ENCODE results near the gene SNAP23.

The SNAP23 gene

DNA sequence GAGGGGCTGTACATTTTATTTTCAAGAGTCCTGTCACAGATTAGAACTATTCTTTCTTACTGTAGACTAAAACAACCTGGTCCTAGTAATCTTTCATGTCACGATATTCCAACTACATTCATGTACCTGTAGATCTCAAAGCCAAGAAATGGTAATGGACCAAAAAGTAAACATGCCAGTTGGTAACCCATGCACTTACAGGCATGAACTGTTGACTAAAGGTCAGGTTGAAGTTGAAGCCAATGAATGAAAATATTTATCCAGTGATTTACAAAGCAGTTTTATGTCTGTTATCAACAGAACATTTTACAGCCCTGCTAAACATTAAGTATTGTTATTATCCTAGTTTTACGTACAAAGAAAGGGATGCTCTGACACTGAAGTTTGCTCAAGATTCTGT, 27.9 kb downstream of the SNAP23 start:
- H3K27ac ChIP-seq (ENCODE audit: insufficient read depth, low read depth, low read length, poor library complexity, severe bottlenecking) = no peak overlapping the region
- H3K36me3 ChIP-seq (ENCODE audit: control insufficient read depth, insufficient read depth, low read length) = peaks cover 14% of the 10 kb centered on the region

DNA sequence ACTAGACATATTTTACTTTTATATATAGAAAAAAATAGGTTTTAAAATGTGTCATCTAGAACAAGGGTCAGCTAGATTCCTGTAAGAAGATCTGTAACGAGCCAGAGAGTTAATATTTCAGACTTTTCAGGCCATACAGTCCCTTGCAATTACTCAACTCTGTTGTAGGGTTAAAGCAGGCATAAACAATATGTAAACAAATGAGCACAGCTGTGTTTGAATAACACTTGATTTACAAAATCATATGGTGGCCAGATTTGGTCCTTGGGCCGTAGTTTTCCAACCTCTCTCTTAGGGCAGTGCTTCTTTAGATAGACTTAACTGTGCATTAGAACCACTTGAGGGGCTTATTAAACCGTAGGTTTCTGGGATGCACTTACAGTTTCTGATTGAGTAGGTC, 33.5 kb downstream of the SNAP23 start:
- no peak overlapping the region for H3K27ac ChIP-seq (ENCODE audit: insufficient read depth, low read depth, low read length, poor library complexity, severe bottlenecking)
- no peaks in the 10 kb centered on the region for H3K27me3 ChIP-seq (ENCODE audit: control insufficient read depth, insufficient read depth, low read length, poor library complexity, severe bottlenecking)
- no peaks in the 10 kb centered on the region for H3K4me1 ChIP-seq (ENCODE audit: control insufficient read depth, insufficient read depth, low read length)
- H3K4me3 ChIP-seq (ENCODE audit: insufficient read depth, low read depth, low read length) = no peak overlapping the region
- H3K9me3 ChIP-seq (ENCODE audit: control insufficient read depth, low read length) = no peaks in the 10 kb centered on the region
- H3K36me3 ChIP-seq (ENCODE audit: control insufficient read depth, insufficient read depth, low read length) = peaks cover 3% of the 10 kb centered on the region
- WGBS, 2 experiments = 91 to 95% methylated on average over 3 of the region's 3 CpGs

More for the DNA sequence above, 27.9 kb downstream of the SNAP23 start:
- WGBS, 2 experiments = 95 to 98% methylated on average over 2 of the region's 2 CpGs
- H3K4me3 ChIP-seq (ENCODE audit: insufficient read depth, low read depth, low read length) = no peak overlapping the region
- H3K4me1 ChIP-seq (ENCODE audit: control insufficient read depth, insufficient read depth, low read length) = no peaks in the 10 kb centered on the region
- no peaks in the 10 kb centered on the region for H3K27me3 ChIP-seq (ENCODE audit: control insufficient read depth, insufficient read depth, low read length, poor library complexity, severe bottlenecking)
- H3K9me3 ChIP-seq (ENCODE audit: control insufficient read depth, low read length) = no peaks in the 10 kb centered on the region

DNA sequence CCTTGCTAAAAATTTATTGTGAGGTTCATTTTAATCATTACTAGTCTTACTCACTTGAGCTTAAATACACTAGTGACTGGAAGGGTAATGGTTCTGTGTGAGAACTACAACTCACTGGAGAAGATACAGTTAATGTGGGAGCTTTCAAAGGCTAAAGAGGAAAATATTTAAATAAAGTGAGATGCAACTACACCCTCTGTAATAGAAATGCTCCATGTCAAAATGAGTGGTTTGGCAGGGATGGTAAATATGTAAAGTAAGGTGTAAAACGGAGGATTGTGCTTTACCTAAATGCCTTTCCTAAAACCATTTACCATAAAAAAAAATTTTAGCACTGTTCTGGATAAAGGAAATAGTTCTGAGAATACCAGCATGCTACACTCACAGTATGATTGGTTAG, 37.8 kb downstream of the SNAP23 start:
- no CpG with 5 or more reads among the region's 1 CpG for WGBS, 2 experiments

GRCh38 chr15:42544853-42545629, 49.6 kb downstream of the SNAP23 start:
- Histone ChIP-seq H3K4me3 (ENCODE audit: insufficient read depth, low read depth, low read length) (no peak overlapping the region), H3K9me3 (ENCODE audit: control insufficient read depth, low read length) (no peaks in the 10 kb centered on the region), H3K27me3 (ENCODE audit: control insufficient read depth, insufficient read depth, low read length, poor library complexity, severe bottlenecking) (no peaks in the 10 kb centered on the region), H3K4me1 (ENCODE audit: control insufficient read depth, insufficient read depth, low read length) (peaks cover 13% of the 10 kb centered on the region), H3K36me3 (ENCODE audit: control insufficient read depth, insufficient read depth, low read length) (peaks cover 6% of the 10 kb centered on the region), H3K27ac (ENCODE audit: insufficient read depth, low read depth, low read length, poor library complexity, severe bottlenecking) (no peak overlapping the region)
- 91 to 94% methylated on average over 4 of the region's 4 CpGs for WGBS, 2 experiments

More for the DNA sequence above, 37.8 kb downstream of the SNAP23 start:
- H3K27me3 ChIP-seq (ENCODE audit: control insufficient read depth, insufficient read depth, low read length, poor library complexity, severe bottlenecking) = no peaks in the 10 kb centered on the region
- H3K36me3 ChIP-seq (ENCODE audit: control insufficient read depth, insufficient read depth, low read length) = no peaks in the 10 kb centered on the region
- H3K9me3 ChIP-seq (ENCODE audit: control insufficient read depth, low read length) = no peaks in the 10 kb centered on the region
- no peak overlapping the region for H3K27ac ChIP-seq (ENCODE audit: insufficient read depth, low read depth, low read length, poor library complexity, severe bottlenecking)
- H3K4me3 ChIP-seq (ENCODE audit: insufficient read depth, low read depth, low read length) = no peak overlapping the region
- no peaks in the 10 kb centered on the region for H3K4me1 ChIP-seq (ENCODE audit: control insufficient read depth, insufficient read depth, low read length)

DNA sequence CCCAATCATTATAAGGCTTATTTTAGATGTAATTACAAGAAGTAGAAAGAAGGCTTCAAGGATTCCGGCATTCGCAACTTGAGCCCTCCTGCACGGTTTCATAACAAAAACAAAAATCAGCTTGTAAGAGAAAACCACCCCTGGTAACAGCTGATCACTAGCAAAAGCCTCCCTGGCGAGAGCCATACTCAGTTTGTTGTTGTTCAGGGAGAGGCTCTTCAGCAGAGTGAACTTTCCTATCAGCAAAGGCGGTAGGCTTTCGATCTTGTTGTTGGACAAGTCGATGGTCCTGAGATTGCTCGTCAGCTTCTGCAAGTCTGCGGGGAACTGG, 52.4 kb downstream of the SNAP23 start:
- 2 to 12% methylated on average over 7 to 9 of the region's 9 CpGs for WGBS, 2 experiments
- Histone ChIP-seq H3K4me1 (ENCODE audit: control insufficient read depth, insufficient read depth, low read length) (peaks cover 13% of the 10 kb centered on the region), H3K27me3 (ENCODE audit: control insufficient read depth, insufficient read depth, low read length, poor library complexity, severe bottlenecking) (no peaks in the 10 kb centered on the region), H3K36me3 (ENCODE audit: control insufficient read depth, insufficient read depth, low read length) (peaks cover 6% of the 10 kb centered on the region), H3K9me3 (ENCODE audit: control insufficient read depth, low read length) (no peaks in the 10 kb centered on the region), H3K4me3 (ENCODE audit: insufficient read depth, low read depth, low read length) (peak overlapping the region; percentile 85), H3K27ac (ENCODE audit: insufficient read depth, low read depth, low read length, poor library complexity, severe bottlenecking) (no peak overlapping the region)

DNA sequence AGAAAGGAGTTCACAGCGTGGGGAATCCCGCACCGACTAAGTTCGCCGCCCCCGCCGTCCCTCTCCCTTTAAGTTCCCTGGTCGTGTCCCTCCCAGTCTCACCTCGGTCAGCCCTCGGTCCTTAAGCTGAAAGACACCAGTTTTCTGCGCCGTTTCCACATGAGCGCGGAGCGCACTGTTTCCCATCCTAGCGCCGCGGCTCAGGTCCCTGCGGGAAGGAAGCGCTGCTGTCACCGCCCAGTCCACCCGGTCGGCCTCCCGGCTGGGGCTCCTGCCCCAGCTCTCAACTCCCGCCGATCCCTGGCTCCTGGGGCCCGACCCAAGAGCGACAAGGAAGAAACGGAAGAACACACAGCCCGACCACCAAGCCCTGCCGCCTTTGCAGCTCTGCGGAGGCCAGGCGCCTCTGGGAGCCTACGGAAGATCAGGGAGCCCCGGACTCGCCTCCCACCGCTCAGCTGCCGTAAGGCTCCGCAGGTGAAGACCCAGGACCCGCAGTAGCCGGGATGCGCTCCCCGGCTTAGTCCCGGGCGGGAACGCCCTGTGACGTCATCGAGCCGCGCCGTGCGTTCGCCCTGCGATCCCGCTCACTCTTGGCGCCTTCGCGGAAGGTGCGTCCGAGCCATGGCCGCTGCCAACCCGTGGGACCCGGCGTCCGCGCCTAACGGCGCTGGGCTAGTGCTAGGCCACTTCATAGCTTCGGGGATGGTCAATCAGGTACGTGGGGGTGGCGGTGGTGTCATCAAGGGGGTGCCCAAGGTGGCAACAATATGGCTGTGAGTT, 53.0 kb downstream of the SNAP23 start, which contains the start of the genes HAUS2 and LRRC57:
HAUS2 (plus strand) TSS at position 590 of the 783 bp plus-strand sequence; CDS start at position 625, 35 bp downstream.
LRRC57 (minus strand) TSS at position 545 of the 783 bp plus-strand sequence; CDS start at position 186, 359 bp downstream.
- no peaks in the 10 kb centered on the region for H3K27me3 ChIP-seq (ENCODE audit: control insufficient read depth, insufficient read depth, low read length, poor library complexity, severe bottlenecking)
- WGBS, 2 experiments = 0% methylated on average over 71 of the region's 71 CpGs
- H3K9me3 ChIP-seq (ENCODE audit: control insufficient read depth, low read length) = no peaks in the 10 kb centered on the region
- peak within 1 kb of the TSS; percentile 85 for H3K4me3 ChIP-seq (ENCODE audit: insufficient read depth, low read depth, low read length)
- H3K4me1 ChIP-seq (ENCODE audit: control insufficient read depth, insufficient read depth, low read length) = peaks cover 13% of the 10 kb centered on the region
- peaks cover 6% of the 10 kb centered on the region for H3K36me3 ChIP-seq (ENCODE audit: control insufficient read depth, insufficient read depth, low read length)
- H3K27ac ChIP-seq (ENCODE audit: insufficient read depth, low read depth, low read length, poor library complexity, severe bottlenecking) = peak within 1 kb of the TSS; percentile 56

DNA sequence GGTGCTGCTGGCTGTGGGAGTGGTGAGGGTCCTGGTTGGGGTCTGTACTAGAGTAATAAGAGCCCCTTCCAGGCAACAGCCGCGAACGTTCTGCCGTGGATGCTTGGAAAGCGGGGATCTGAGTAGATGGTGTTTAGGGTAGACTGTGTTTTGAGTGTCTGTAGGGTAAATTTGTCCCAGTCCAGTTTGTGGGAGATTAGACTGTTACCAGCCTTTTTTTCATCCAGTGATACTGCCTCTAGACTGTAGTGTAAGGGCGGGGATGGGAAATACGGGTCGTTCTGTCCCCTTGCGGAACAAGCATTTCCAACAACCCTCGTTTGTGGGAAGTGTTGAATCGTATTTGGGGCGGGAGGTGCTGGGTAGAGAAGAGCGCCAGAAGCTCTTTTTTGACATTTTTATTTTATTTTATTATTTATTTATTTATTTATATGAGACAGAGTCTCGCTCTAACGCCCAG, 53.6 kb downstream of the SNAP23 start:
- Histone ChIP-seq H3K27me3 (ENCODE audit: control insufficient read depth, insufficient read depth, low read length, poor library complexity, severe bottlenecking) (no peaks in the 10 kb centered on the region), H3K4me1 (ENCODE audit: control insufficient read depth, insufficient read depth, low read length) (peaks cover 13% of the 10 kb centered on the region), H3K27ac (ENCODE audit: insufficient read depth, low read depth, low read length, poor library complexity, severe bottlenecking) (peak overlapping the region; percentile 56), H3K9me3 (ENCODE audit: control insufficient read depth, low read length) (no peaks in the 10 kb centered on the region), H3K36me3 (ENCODE audit: control insufficient read depth, insufficient read depth, low read length) (peaks cover 6% of the 10 kb centered on the region), H3K4me3 (ENCODE audit: insufficient read depth, low read depth, low read length) (peak overlapping the region; percentile 85)
- WGBS, 2 experiments = 0 to 1% methylated on average over 12 to 13 of the region's 15 CpGs

DNA sequence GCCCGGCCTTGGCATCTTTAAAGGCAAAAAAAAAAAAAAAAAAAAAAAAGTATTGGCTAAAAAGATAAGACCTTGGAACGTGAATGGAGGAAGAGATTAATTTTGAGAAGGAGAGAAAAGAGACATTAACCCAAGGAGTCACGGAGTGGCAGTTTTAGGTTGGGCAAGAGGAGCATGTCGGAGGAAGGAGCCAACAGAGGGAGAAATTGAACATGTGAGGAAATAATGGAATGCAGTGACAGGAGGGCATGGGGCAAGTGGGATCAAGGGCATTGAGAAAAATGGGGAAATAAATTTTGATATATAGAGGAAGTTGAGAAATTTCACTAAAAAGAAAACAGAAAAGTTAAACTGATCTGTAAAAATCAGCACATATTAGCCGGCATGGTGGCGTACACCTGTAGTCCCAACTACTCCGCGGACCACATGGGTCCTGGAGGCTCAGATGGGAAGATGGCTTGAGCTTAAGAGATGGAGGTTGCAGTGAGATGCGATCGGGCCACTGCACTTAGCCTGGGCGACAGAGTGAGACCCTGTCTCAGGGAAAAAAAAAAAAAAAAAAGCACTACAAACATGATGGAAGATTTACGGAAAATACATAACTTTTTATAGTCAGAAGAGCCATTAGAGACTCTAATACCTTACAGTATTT, 54.4 kb downstream of the SNAP23 start:
- Histone ChIP-seq H3K4me1 (ENCODE audit: control insufficient read depth, insufficient read depth, low read length) (peaks cover 13% of the 10 kb centered on the region), H3K27me3 (ENCODE audit: control insufficient read depth, insufficient read depth, low read length, poor library complexity, severe bottlenecking) (no peaks in the 10 kb centered on the region), H3K9me3 (ENCODE audit: control insufficient read depth, low read length) (no peaks in the 10 kb centered on the region), H3K27ac (ENCODE audit: insufficient read depth, low read depth, low read length, poor library complexity, severe bottlenecking) (no peak overlapping the region), H3K36me3 (ENCODE audit: control insufficient read depth, insufficient read depth, low read length) (no peaks in the 10 kb centered on the region), H3K4me3 (ENCODE audit: insufficient read depth, low read depth, low read length) (peak overlapping the region; percentile 85)
- 83 to 87% methylated on average over 11 to 12 of the region's 12 CpGs for WGBS, 2 experiments

DNA sequence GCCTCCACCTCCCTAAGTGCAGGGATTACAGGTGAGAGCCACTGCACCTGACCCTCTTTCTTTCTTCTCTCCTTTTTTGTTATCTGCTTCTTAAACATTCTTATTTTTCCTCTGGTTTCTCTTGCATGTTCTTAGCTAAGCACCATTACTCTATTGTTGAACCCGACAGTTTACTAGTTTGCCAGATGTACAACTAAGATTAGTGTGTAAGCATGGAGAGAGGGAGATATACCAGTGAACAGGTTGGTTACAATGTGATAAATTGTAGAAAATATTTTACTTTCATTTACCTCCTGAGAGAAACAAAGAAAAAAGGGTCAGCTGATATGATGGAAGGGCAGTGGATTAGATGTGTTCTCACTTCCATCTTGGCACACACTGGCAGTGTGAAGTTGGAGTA, 58.1 kb downstream of the SNAP23 start:
- H3K9me3 ChIP-seq (ENCODE audit: control insufficient read depth, low read length) = no peaks in the 10 kb centered on the region
- peaks cover 3% of the 10 kb centered on the region for H3K4me1 ChIP-seq (ENCODE audit: control insufficient read depth, insufficient read depth, low read length)
- H3K27ac ChIP-seq (ENCODE audit: insufficient read depth, low read depth, low read length, poor library complexity, severe bottlenecking) = no peak overlapping the region
- WGBS, 2 experiments = 89% methylated on average over 1 of the region's 1 CpG; no CpG with 5 or more reads in 1 of the 2 experiments
- H3K4me3 ChIP-seq (ENCODE audit: insufficient read depth, low read depth, low read length) = no peak overlapping the region
- H3K36me3 ChIP-seq (ENCODE audit: control insufficient read depth, insufficient read depth, low read length) = no peaks in the 10 kb centered on the region
- no peaks in the 10 kb centered on the region for H3K27me3 ChIP-seq (ENCODE audit: control insufficient read depth, insufficient read depth, low read length, poor library complexity, severe bottlenecking)
